ENCODE measurements around the gene ARHGEF25. TPM values are rescaled to one million over a fixed set of nuclear protein-coding genes. Genes with fewer than 3 reads are reported as not detected.
A peak's percentile ranks its signal among the peaks of the same experiment; 100 is the strongest.

Gene ARHGEF25
- total and polyA plus RNA-seq, 2 of the 13 experiments (the other 11 are each of a cell fraction or from before 2014, with no cell fraction given): 11.5 to 12.5 TPM

GRCh38 chr12:57576613-57577160 is 34.5 kb upstream of the ARHGEF25 start (continued):
- TF ChIP-seq, protein P1, sequence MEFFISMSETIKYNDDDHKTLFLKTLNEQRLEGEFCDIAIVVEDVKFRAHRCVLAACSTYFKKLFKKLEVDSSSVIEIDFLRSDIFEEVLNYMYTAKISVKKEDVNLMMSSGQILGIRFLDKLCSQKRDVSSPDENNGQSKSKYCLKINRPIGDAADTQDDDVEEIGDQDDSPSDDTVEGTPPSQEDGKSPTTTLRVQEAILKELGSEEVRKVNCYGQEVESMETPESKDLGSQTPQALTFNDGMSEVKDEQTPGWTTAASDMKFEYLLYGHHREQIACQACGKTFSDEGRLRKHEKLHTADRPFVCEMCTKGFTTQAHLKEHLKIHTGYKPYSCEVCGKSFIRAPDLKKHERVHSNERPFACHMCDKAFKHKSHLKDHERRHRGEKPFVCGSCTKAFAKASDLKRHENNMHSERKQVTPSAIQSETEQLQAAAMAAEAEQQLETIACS (CRISPR knock-in tag; IDR thresholded peaks at IDR 0.05): no peak
- TF ChIP-seq ZNF589 (CRISPR knock-in tag; conservative IDR thresholded peaks at IDR 0.05) (no peak), ZNF713 (CRISPR knock-in tag; IDR thresholded peaks at IDR 0.05) (no peak), RNF219 (CRISPR knock-in tag; IDR thresholded peaks at IDR 0.05) (0 out of 2 replicates have a peak, but pooled peaks have one; percentile 12), THAP8 (CRISPR knock-in tag; IDR thresholded peaks at IDR 0.05; ENCODE audit: borderline replicate concordance) (no peak), ZNF232 (CRISPR knock-in tag; IDR thresholded peaks at IDR 0.05; ENCODE audit: borderline replicate concordance) (no peak), ATF7 (IDR thresholded peaks at IDR 0.05) (peak; percentile 21; the same call in 1 of the 2 replicates), ATF7 (CRISPR knock-in tag; IDR thresholded peaks at IDR 0.05) (no peak), ARHGAP35 (CRISPR knock-in tag; IDR thresholded peaks at IDR 0.05; ENCODE audit: borderline replicate concordance) (peak; percentile 17; the same call in 1 of the 2 replicates), ZNF180 (CRISPR knock-in tag; IDR thresholded peaks at IDR 0.05; ENCODE audit: borderline replicate concordance, low read depth) (no peak), ZNF33A (CRISPR knock-in tag; IDR thresholded peaks at IDR 0.05; ENCODE audit: borderline replicate concordance) (no peak), YEATS2 (CRISPR knock-in tag; IDR thresholded peaks at IDR 0.05; ENCODE audit: borderline replicate concordance) (0 out of 2 replicates have a peak, but pooled peaks have one; percentile 15), CSRNP1 (CRISPR knock-in tag; IDR thresholded peaks at IDR 0.05) (no peak), ZNF782 (CRISPR knock-in tag; IDR thresholded peaks at IDR 0.05; ENCODE audit: borderline replicate concordance) (0 out of 2 replicates have a peak, but pooled peaks have one; percentile 27), CREB1 (IDR thresholded peaks at IDR 0.05) (peak; percentile 37; the same call in 1 of the 2 replicates), CREB1 (CRISPR knock-in tag; IDR thresholded peaks at IDR 0.05) (peak; percentile 62)
- TF ChIP-seq, protein P2, sequence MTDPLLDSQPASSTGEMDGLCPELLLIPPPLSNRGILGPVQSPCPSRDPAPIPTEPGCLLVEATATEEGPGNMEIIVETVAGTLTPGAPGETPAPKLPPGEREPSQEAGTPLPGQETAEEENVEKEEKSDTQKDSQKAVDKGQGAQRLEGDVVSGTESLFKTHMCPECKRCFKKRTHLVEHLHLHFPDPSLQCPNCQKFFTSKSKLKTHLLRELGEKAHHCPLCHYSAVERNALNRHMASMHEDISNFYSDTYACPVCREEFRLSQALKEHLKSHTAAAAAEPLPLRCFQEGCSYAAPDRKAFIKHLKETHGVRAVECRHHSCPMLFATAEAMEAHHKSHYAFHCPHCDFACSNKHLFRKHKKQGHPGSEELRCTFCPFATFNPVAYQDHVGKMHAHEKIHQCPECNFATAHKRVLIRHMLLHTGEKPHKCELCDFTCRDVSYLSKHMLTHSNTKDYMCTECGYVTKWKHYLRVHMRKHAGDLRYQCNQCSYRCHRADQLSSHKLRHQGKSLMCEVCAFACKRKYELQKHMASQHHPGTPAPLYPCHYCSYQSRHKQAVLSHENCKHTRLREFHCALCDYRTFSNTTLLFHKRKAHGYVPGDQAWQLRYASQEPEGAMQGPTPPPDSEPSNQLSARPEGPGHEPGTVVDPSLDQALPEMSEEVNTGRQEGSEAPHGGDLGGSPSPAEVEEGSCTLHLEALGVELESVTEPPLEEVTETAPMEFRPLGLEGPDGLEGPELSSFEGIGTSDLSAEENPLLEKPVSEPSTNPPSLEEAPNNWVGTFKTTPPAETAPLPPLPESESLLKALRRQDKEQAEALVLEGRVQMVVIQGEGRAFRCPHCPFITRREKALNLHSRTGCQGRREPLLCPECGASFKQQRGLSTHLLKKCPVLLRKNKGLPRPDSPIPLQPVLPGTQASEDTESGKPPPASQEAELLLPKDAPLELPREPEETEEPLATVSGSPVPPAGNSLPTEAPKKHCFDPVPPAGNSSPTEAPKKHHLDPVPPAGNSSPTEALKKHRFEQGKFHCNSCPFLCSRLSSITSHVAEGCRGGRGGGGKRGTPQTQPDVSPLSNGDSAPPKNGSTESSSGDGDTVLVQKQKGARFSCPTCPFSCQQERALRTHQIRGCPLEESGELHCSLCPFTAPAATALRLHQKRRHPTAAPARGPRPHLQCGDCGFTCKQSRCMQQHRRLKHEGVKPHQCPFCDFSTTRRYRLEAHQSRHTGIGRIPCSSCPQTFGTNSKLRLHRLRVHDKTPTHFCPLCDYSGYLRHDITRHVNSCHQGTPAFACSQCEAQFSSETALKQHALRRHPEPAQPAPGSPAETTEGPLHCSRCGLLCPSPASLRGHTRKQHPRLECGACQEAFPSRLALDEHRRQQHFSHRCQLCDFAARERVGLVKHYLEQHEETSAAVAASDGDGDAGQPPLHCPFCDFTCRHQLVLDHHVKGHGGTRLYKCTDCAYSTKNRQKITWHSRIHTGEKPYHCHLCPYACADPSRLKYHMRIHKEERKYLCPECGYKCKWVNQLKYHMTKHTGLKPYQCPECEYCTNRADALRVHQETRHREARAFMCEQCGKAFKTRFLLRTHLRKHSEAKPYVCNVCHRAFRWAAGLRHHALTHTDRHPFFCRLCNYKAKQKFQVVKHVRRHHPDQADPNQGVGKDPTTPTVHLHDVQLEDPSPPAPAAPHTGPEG (CRISPR knock-in tag; IDR thresholded peaks at IDR 0.05): no peak
